Measurements from ENCODE around the gene SCGB3A1. TPM values are rescaled to one million over a fixed set of nuclear protein-coding genes. Genes with fewer than 3 reads are reported as not detected.

Gene SCGB3A1
- total RNA-seq, 1 donor from 2014 or later = 0.47 TPM

- H3K4me1 Mint-ChIP-seq (ENCODE audit: low read depth) = peaks cover 6% of the 10 kb centered on the region
- TF ChIP-seq CTCF (IDR thresholded peaks at IDR 0.05) = no peak
- no peak overlapping the region for H3K27ac Mint-ChIP-seq (ENCODE audit: unreplicated experiment)
- H3K9me3 Mint-ChIP-seq (ENCODE audit: low read depth) = no peaks in the 10 kb centered on the region
- peaks cover 11% of the 10 kb centered on the region for H3K36me3 Mint-ChIP-seq (ENCODE audit: low read depth)
- no peak overlapping the region for H3K4me3 Mint-ChIP-seq (ENCODE audit: unreplicated experiment)
- no peaks in the 10 kb centered on the region for H3K27me3 Mint-ChIP-seq (ENCODE audit: low read depth)
- no peak for DNase-seq (ENCODE audit: low spot score)
Observed at GRCh38 chr5:180575571-180575970, 15.7 kb downstream of the SCGB3A1 start.

DNA sequence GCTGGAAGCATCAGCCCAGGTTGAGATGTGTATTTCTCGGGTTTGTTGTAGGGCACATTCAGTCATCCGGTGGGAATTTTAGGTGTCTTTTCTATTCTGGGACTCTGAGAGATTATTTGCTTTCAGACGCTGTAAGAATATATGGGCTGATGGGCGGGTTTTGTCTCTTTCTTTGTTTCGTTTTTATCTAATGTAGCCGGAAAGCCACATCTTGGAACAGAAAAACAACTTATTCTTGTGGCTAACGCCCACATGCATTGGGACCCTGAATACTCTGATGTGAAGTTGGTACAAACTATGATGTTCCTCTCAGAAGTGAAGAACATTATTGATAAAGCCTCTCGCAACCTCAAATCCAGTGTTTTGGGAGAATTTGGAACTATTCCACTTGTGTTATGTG, 22.4 kb downstream of the SCGB3A1 start:
- H3K4me1 Mint-ChIP-seq (ENCODE audit: low read depth) = no peaks in the 10 kb centered on the region
- no peaks in the 10 kb centered on the region for H3K9me3 Mint-ChIP-seq (ENCODE audit: low read depth)
- no peak for DNase-seq (ENCODE audit: low spot score)
- no peak for TF ChIP-seq CTCF (IDR thresholded peaks at IDR 0.05)
- H3K27ac Mint-ChIP-seq (ENCODE audit: unreplicated experiment) = no peak overlapping the region
- H3K27me3 Mint-ChIP-seq (ENCODE audit: low read depth) = no peaks in the 10 kb centered on the region
- H3K36me3 Mint-ChIP-seq (ENCODE audit: low read depth) = peaks cover 14% of the 10 kb centered on the region
- H3K4me3 Mint-ChIP-seq (ENCODE audit: unreplicated experiment) = no peak overlapping the region

GRCh38 chr5:180563994-180564393, 27.3 kb downstream of the SCGB3A1 start:
- TF ChIP-seq CTCF (IDR thresholded peaks at IDR 0.05) = no peak
- H3K4me3 Mint-ChIP-seq (ENCODE audit: unreplicated experiment) = no peak overlapping the region

DNA sequence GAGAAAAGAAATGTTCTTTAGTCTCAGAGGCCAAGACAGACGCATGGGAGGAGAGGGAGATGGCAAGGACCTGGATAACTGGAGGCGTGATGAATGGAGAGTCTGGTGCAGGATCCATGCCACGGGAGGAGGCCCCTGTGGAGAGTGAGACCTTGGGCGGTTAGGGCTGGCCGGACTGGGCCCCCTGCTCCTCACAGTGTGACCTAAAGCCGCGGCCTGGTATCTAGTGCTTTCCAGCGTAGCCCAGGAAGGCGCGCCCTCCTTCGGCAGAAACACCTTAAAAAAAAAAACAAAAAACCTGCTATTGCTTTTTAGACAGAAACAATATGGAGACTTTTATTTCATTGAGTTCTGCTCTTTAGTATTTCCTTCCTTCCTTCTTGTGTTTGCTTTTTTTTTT, 33.1 kb downstream of the SCGB3A1 start:
- TF ChIP-seq CTCF (IDR thresholded peaks at IDR 0.05) = no peak
- Mint-ChIP-seq H3K27ac (ENCODE audit: unreplicated experiment) (no peak overlapping the region), H3K9me3 (ENCODE audit: low read depth) (no peaks in the 10 kb centered on the region), H3K27me3 (ENCODE audit: low read depth) (no peaks in the 10 kb centered on the region), H3K36me3 (ENCODE audit: low read depth) (peaks cover 15% of the 10 kb centered on the region), H3K4me3 (ENCODE audit: unreplicated experiment) (no peak overlapping the region), H3K4me1 (ENCODE audit: low read depth) (peaks cover 8% of the 10 kb centered on the region)
- no peak for DNase-seq (ENCODE audit: low spot score)

More at GRCh38 chr5:180563994-180564393, 27.3 kb downstream of the SCGB3A1 start:
- Mint-ChIP-seq H3K27me3 (ENCODE audit: low read depth) (no peaks in the 10 kb centered on the region), H3K36me3 (ENCODE audit: low read depth) (peaks cover 11% of the 10 kb centered on the region), H3K27ac (ENCODE audit: unreplicated experiment) (peak overlapping the region; percentile 2), H3K9me3 (ENCODE audit: low read depth) (no peaks in the 10 kb centered on the region), H3K4me1 (ENCODE audit: low read depth) (no peaks in the 10 kb centered on the region)
- DNase-seq (ENCODE audit: low spot score) = no peak

DNA sequence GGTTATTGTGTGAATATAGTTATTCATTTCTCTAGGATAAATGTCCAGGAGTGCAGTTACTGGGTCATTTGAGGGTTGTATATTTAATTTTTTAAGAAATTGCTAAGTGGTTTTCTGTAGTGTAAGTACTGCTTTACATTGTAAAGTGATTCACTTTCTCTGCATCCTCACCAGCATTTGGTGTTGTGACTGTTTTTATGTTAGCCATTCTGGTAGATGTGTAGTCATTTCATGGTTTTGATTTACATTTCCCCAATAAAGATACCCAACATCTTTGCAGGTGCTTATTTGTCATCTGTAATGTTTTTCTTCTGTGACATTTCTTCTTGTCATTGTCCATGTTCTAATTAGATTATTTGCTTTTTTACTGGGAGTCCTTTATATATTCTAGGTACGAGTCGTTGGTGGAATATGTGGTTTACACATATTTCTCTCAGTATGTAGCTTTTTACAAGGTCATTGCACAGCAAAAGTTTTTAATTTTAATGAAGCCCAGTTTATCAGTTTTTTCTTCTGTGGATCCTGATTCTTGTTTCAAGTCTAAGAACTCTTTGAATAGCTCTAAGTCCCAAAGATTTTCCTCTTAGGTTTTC, 34.0 kb downstream of the SCGB3A1 start:
- H3K36me3 Mint-ChIP-seq (ENCODE audit: low read depth) = peaks cover 17% of the 10 kb centered on the region
- no peaks in the 10 kb centered on the region for H3K9me3 Mint-ChIP-seq (ENCODE audit: low read depth)
- H3K27ac Mint-ChIP-seq (ENCODE audit: unreplicated experiment) = no peak overlapping the region

More for the DNA sequence above, 34.0 kb downstream of the SCGB3A1 start:
- Mint-ChIP-seq H3K4me1 (ENCODE audit: low read depth) (peaks cover 12% of the 10 kb centered on the region), H3K4me3 (ENCODE audit: unreplicated experiment) (no peak overlapping the region), H3K27me3 (ENCODE audit: low read depth) (no peaks in the 10 kb centered on the region)
- no peak for TF ChIP-seq CTCF (IDR thresholded peaks at IDR 0.05)
- no peak for DNase-seq (ENCODE audit: low spot score)
